Stomach (tissue), 4 donors: Measurements from ENCODE around the gene IL1RAPL2.

Source experiments
- CTCF ChIP-seq, 7 experiments: fragments of 450-650 bp in 4 of 7; fragments of 200-600 bp in 3 of 7; sonication (generic) in 3 of 7; IDR thresholded peaks; one replicate each; pipeline ENCODE4 v1.5.1; 2016 to 2019; ENCODE audit warnings: antibody characterized with exemption in 7 of 7, control low read depth in 2 of 7, mild to moderate bottlenecking in 1 of 7
- EP300 ChIP-seq: sonication (generic); formaldehyde crosslinking; IDR thresholded peaks from one replicate; pipeline ENCODE4 v1.6.1; 2017; ENCODE audit warnings: antibody characterized with exemption
- POLR2A ChIP-seq, 4 donors: fragments of 450-650 bp; IDR thresholded peaks; one replicate each; pipeline ENCODE4 v1.6.1; 2016; ENCODE audit warnings: antibody characterized with exemption in 4 of 4, control low read depth in 2 of 4, mild to moderate bottlenecking in 1 of 4, moderate library complexity in 1 of 4
- POLR2AphosphoS5 ChIP-seq, 3 donors: sonication (generic); formaldehyde crosslinking; IDR thresholded peaks; one replicate each; pipeline ENCODE4 v1.6.1; 2016; ENCODE audit warnings: antibody characterized with exemption in 3 of 3

GRCh38 chrX:105050921-105051320 lies 484.9 kb downstream of the IL1RAPL2 start:
- TF ChIP-seq POLR2A (IDR thresholded peaks at IDR 0.05): no peak
- TF ChIP-seq CTCF (IDR thresholded peaks at IDR 0.05): no peak
- no peak for TF ChIP-seq POLR2AphosphoS5 (IDR thresholded peaks at IDR 0.05)
- no peak for TF ChIP-seq EP300
